ENCODE data around the gene TNFRSF11A. TPM values are rescaled to one million over a fixed set of nuclear protein-coding genes. Genes with fewer than 3 reads are reported as not detected.

TNFRSF11A gene
- total RNA-seq, 1 donor from 2014 or later = 22.9 TPM

DNA sequence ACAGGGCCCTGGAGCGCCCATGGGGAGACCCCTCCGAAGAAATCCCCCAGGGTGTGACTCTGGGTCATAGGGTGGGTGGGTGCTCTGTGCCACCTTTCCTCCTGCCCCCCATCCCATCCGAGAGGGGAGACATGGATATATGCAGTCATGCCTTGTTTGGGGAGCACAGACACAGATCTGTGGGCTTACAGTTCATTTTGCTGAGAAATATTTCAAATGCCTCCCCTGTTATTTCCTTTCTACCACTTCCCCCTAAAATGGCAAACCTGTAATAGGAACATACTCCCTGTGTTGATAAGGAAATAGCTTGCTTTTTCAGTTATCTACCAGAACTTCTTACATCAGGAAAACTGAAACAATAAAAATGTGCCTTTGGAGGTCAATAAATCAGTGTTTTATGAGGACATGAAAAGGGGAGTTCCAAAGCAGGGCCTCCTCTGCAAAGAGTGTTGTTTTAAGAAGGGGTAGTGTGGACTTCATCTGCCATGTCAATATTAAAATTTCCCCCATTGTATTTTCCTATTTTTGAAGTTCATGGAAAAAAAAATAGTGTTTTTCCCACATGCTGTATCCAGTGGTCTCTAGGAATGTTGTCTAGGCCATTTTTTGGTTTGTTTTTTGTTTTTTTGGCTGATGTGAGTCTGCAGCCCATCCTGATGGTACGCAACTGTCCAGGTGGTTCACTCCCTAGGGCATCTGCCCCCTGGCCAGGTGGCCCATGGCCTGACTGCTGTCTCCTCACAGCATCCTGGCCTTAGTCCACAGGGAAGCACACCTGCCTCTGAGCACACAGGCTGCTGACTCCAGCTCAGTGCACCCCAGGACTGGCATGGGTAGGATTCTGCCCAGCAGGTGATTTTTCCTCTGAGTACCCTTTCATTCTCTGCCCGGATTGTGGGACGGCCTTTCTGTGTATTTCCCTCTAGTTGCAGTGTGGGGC lies 3.7 kb downstream of the TNFRSF11A start:
- H3K27ac Mint-ChIP-seq = peak overlapping the region; percentile 76
- no peak for DNase-seq (ENCODE audit: low spot score)
- H3K4me1 Mint-ChIP-seq (ENCODE audit: low read depth) = peaks cover 79% of the 10 kb centered on the region
- peak overlapping the region; percentile 74 for H3K4me3 Mint-ChIP-seq
- H3K36me3 Mint-ChIP-seq (ENCODE audit: low read depth) = peaks cover 19% of the 10 kb centered on the region
- intact Hi-C loops (cut with micrococcal nuclease) = loop anchor here (1.0 to 5.0 kb wide), 3 partner anchors 10 to 388 kb away; partner anchors contain the start of gene PHLPP1
- no peaks in the 10 kb centered on the region for H3K9me3 Mint-ChIP-seq
- H3K27me3 Mint-ChIP-seq (ENCODE audit: insufficient read depth) = peaks cover 11% of the 10 kb centered on the region

DNA sequence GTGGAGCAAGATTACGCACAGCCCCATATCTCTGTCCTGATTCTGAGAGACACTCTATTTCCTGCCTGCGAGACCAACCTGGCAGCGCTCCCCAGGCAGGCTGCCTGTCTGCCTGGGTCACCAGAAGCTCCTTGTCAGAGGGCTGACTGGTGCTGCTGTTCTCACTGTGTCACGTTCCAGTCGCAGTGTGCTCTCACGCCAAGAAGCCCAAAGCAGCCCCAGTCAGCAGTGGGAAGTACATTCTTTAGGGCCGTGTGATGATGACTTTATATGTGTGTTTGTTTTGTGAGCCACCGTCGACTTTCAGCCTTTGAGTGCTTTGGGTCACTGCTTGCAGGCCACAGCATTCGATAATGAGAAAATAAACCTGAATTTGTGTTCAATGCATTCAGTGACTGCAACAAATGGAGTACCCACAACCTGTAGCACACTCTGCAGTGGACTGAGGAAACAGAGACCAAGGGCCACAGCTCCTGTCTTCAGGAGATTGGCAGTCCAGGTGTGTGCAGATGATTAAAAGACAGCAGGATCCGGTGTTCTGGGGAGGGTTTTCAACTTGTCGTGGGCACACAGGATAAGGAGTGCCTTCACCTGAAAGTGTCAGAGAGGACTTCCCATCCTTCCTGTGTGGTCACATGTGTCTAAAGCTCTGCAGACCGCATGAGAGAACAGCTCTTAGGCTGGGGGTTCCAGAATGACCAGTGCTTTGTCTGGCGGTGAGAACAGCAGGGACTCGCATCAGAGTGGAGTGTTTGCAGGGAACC lies 4.8 kb downstream of the TNFRSF11A start:
- H3K27ac Mint-ChIP-seq = peak overlapping the region; percentile 76
- peaks cover 23% of the 10 kb centered on the region for H3K36me3 Mint-ChIP-seq (ENCODE audit: low read depth)

DNA sequence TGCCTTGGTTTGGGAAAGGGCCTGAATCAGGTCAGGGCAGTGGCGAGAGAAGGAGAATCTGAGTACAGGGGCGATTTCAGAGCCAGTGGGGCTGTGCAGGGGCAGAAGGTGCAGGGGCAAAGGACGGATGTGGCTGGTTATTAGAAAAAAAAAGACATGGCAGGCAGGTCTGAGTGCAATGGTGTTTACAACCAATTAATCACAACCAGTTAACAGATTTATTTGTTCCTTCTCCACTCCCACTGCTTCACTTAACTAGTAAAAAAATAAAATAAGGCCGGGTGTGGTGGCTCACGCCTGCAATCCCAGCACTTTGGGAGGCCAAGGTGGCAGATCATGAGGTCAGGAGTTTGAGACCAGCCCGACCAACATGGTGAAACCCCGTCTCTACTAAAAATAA lies 5.5 kb downstream of the TNFRSF11A start:
- Mint-ChIP-seq H3K36me3 (ENCODE audit: low read depth) (peaks cover 23% of the 10 kb centered on the region), H3K4me3 (no peak overlapping the region), H3K27me3 (ENCODE audit: insufficient read depth) (peaks cover 3% of the 10 kb centered on the region), H3K27ac (no peak overlapping the region), H3K4me1 (ENCODE audit: low read depth) (peaks cover 70% of the 10 kb centered on the region), H3K9me3 (no peaks in the 10 kb centered on the region)
- intact Hi-C loops (cut with micrococcal nuclease) = no loop called here
- DNase-seq (ENCODE audit: low spot score) = no peak

More for the DNA sequence above, 4.8 kb downstream of the TNFRSF11A start:
- Mint-ChIP-seq H3K27me3 (ENCODE audit: insufficient read depth) (peaks cover 3% of the 10 kb centered on the region), H3K4me3 (peak overlapping the region; percentile 74), H3K4me1 (ENCODE audit: low read depth) (peaks cover 70% of the 10 kb centered on the region), H3K9me3 (no peaks in the 10 kb centered on the region)
- no peak for DNase-seq (ENCODE audit: low spot score)
- intact Hi-C loops (cut with micrococcal nuclease) = loop anchor here (1.0 to 5.0 kb wide), 3 partner anchors 9 to 387 kb away; partner anchors contain the start of gene PHLPP1

DNA sequence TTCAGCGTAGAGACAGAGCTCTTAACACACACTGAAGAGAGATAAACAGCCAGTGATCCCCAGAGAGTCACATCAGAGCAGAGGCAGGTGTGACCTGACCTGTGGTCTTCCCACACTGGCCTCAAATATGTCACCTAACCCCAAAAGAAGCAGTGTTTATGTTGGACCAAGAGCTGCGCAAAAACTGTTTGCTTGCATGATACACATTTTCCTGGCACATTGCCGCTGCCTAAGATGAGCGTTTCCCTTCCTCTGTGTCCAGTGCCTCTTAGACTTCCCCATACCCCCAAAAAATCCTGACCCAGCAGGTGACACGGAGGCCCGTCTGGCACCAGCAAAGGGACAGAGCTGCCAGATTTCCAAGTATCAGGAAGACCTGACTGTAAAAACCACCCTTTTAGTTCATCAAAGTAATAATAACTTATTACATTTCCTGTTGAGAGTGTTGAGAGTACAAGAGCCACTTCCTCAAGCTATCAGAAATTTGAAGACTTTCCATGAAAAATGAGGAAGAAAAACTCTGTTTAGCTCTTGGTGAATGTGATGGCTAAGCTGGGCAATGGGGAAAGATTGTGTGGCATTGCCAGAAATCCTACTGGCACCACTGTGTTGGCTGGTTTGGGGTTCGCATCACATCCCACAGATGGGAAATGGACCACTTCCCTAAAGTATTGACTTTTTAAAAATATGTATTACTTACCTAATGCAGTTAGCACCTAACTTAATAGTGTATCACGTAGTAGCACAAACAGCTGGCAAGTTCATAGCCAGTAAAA lies 6.7 kb downstream of the TNFRSF11A start:
- Mint-ChIP-seq H3K27ac (peak overlapping the region; percentile 49), H3K9me3 (no peaks in the 10 kb centered on the region), H3K4me3 (no peak overlapping the region), H3K36me3 (ENCODE audit: low read depth) (peaks cover 20% of the 10 kb centered on the region), H3K27me3 (ENCODE audit: insufficient read depth) (no peaks in the 10 kb centered on the region), H3K4me1 (ENCODE audit: low read depth) (peaks cover 59% of the 10 kb centered on the region)
- intact Hi-C loops (cut with micrococcal nuclease) = no loop called here
- DNase-seq (ENCODE audit: low spot score) = no peak

DNA sequence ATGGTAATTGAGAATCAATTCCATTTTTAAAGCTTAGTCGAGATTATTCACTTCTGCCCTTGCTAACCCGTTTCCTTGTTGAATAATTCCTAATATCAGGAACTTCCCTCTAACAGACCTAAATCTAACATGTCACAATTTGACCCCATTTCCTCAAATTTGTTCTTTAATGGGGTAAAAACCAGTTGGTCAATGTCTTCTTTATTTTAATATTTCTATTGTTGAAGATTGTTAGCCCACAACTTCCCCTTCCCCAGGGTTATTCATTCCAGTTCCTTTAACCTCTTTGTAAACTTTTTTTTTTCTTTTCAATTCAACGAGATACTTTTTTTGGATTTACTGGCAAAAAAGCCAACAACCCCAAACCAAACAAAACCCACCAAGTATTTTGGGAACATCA lies 7.3 kb downstream of the TNFRSF11A start:
- no peak for DNase-seq (ENCODE audit: low spot score)
- intact Hi-C loops (cut with micrococcal nuclease) = no loop called here
- H3K27ac Mint-ChIP-seq = no peak overlapping the region
- H3K9me3 Mint-ChIP-seq = no peaks in the 10 kb centered on the region
- peaks cover 20% of the 10 kb centered on the region for H3K36me3 Mint-ChIP-seq (ENCODE audit: low read depth)
- H3K27me3 Mint-ChIP-seq (ENCODE audit: insufficient read depth) = no peaks in the 10 kb centered on the region
- H3K4me3 Mint-ChIP-seq = no peak overlapping the region
- H3K4me1 Mint-ChIP-seq (ENCODE audit: low read depth) = peaks cover 54% of the 10 kb centered on the region

DNA sequence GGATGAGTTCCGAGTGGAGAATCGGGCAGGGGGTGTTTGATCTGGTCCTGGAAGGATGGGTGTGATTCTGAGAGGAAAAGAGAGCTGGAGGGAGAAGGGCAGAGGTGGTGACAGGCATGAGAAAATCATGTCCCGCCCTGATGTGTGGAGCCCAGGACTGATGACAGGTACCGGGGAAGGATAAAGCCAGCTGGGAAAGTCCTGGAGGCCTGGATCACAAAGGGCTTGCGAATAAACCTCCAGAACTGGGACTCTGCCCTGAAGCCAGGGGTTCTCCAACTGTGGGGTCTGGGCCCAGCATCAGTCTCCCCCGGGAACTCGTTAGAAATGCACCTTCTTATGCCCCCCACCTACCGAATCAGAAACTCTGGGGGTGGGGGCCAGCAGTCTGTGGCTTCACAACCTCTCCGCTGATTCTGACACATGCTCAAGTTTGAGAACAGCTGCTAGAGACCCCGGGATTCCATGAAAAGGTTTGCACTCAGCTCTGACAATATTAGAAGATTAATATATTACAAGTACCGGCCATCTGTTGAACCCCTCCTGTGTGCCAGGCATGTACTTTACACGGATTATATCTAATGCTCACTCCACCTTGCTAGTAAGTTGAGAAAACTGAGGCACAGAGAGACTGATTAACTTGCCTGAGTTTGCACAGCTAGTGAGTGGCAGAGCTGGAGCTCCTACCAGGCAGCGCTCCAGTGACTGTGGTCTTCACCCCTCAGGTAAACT lies 8.0 kb downstream of the TNFRSF11A start:
- intact Hi-C loops (cut with micrococcal nuclease) = no loop called here
- Mint-ChIP-seq H3K9me3 (no peaks in the 10 kb centered on the region), H3K4me1 (ENCODE audit: low read depth) (peaks cover 54% of the 10 kb centered on the region), H3K36me3 (ENCODE audit: low read depth) (peaks cover 20% of the 10 kb centered on the region), H3K27me3 (ENCODE audit: insufficient read depth) (no peaks in the 10 kb centered on the region), H3K27ac (peak overlapping the region; percentile 16), H3K4me3 (no peak overlapping the region)
- no peak for DNase-seq (ENCODE audit: low spot score)

DNA sequence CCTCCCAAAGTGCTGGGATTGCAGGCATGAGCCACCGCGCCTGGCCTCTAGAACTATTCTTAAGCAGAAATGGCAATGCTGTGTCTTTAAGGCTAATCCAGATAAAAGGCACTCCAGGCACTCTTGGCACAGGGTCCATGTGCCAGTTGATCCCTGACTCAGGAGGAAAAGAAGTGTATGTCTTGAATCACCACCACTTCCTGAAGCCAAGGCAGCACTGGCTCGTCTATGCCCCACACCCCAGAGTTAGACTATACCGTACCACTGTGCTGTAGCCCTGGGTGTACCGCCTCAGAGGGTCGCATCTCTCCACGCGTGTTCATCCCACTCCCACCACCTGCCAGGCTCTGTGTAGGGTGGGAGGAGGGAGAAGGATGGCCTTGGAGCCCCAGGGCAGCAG lies 9.0 kb downstream of the TNFRSF11A start:
- DNase-seq (ENCODE audit: low spot score) = no peak
- H3K27me3 Mint-ChIP-seq (ENCODE audit: insufficient read depth) = no peaks in the 10 kb centered on the region
- intact Hi-C loops (cut with micrococcal nuclease) = no loop called here

DNA sequence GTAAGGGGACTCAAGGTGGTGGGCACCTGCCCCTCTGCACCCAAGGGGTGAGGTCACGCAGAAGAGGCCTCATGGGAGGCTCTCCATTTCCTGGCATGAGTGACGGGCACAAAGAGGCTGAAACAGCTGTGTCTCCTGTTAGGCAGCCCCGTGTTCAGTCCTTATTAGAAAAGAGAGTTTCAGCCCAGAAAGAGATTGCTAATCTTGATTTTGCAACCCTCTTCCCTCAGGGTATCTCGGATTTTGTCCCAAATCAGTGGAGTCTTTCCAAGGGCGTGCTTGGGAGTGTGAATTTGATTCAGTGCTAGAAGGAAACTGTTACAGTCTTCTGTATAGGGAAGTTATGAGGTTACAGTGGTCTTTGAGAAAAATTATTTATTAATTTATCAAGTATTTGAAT lies 10.4 kb downstream of the TNFRSF11A start:
- peaks cover 49% of the 10 kb centered on the region for H3K4me1 Mint-ChIP-seq (ENCODE audit: low read depth)
- no peaks in the 10 kb centered on the region for H3K27me3 Mint-ChIP-seq (ENCODE audit: insufficient read depth)
- H3K9me3 Mint-ChIP-seq = no peaks in the 10 kb centered on the region
- no peak for DNase-seq (ENCODE audit: low spot score)
- H3K4me3 Mint-ChIP-seq = no peak overlapping the region
- intact Hi-C loops (cut with micrococcal nuclease) = no loop called here
- no peak overlapping the region for H3K27ac Mint-ChIP-seq
- peaks cover 27% of the 10 kb centered on the region for H3K36me3 Mint-ChIP-seq (ENCODE audit: low read depth)

More for the DNA sequence above, 9.0 kb downstream of the TNFRSF11A start:
- Mint-ChIP-seq H3K4me1 (ENCODE audit: low read depth) (peaks cover 54% of the 10 kb centered on the region), H3K9me3 (no peaks in the 10 kb centered on the region), H3K4me3 (no peak overlapping the region), H3K27ac (no peak overlapping the region), H3K36me3 (ENCODE audit: low read depth) (peaks cover 20% of the 10 kb centered on the region)

DNA sequence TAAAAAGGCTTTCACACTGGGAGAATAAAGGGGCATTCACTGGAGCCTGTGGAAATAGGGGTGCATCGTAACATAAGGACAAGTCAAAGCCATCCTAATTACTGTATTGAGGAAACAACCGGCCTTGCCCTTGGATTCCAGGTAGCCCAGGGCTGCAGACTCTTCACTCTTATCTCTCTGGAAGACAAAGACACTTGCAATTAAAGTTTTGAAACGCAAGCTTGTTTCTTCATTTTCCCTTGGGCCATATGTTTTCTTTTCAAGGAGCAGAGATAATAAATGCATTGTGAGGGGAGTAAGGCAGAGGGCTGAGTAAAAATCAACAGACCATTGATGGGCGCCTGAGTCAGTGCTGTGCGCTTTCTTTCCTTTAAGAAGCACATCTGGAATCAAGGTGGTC lies 11.5 kb downstream of the TNFRSF11A start:
- Mint-ChIP-seq H3K9me3 (no peaks in the 10 kb centered on the region), H3K27ac (no peak overlapping the region), H3K36me3 (ENCODE audit: low read depth) (peaks cover 26% of the 10 kb centered on the region), H3K27me3 (ENCODE audit: insufficient read depth) (no peaks in the 10 kb centered on the region), H3K4me3 (no peak overlapping the region), H3K4me1 (ENCODE audit: low read depth) (peaks cover 41% of the 10 kb centered on the region)
- no peak for DNase-seq (ENCODE audit: low spot score)
- intact Hi-C loops (cut with micrococcal nuclease) = no loop called here

DNA sequence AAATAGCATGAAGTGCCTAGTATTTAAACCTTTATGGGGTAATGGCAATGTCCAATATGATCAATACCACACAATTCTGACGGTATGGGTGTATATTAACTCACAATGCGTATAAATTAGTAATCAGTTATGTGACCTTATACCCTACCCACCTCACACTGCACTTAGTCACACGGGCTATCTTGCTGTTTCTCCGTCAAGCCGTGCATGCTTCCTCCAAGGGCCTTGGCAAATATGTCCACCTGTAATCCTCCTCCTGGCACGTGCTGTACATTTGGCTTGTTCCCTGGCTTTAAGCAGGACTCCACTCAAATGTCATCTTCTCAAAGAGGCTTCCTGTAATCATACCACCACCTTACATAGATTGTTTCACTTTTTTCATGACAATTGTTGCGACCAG lies 12.2 kb downstream of the TNFRSF11A start:
- Mint-ChIP-seq H3K4me3 (no peak overlapping the region), H3K9me3 (no peaks in the 10 kb centered on the region), H3K27me3 (ENCODE audit: insufficient read depth) (no peaks in the 10 kb centered on the region), H3K36me3 (ENCODE audit: low read depth) (peaks cover 24% of the 10 kb centered on the region), H3K27ac (no peak overlapping the region), H3K4me1 (ENCODE audit: low read depth) (peaks cover 34% of the 10 kb centered on the region)
- intact Hi-C loops (cut with micrococcal nuclease) = no loop called here
- no peak for DNase-seq (ENCODE audit: low spot score)

DNA sequence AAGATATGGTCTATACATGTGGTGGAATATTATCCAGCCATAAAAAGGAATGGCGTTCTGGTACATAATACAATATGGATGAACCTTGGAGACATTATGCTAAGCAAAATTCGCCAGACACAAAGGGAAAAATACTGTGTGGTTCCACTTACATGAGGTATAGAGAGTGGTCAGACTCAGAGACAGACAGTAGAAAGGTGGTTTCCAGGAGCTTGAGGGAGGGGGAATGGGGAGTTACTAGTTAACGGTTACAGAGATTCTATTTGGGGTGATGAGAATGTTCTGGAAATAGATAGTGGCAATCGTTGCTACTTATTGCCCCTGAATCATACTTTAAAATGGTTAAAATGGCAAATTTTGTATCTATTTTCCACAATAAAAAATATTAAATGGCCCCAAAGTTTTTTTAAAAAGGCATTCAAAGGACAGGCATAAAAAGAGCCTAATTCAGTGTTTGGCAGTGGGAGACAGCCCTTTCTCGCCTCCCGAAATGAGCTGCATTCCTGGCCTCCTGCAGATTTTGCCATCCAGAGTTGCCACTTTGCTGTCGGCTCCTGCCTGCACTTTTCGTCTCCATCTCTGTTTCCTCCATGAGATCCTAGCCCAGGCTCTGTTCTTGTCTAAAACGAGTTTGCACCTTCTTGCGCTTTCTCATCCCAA lies 13.5 kb downstream of the TNFRSF11A start:
- H3K27ac Mint-ChIP-seq = peak overlapping the region; percentile 89
- intact Hi-C loops (cut with micrococcal nuclease) = loop anchor here (1.0 to 2.0 kb wide), 3 partner anchors 9 to 26 kb away; partner anchors contain the start of gene TNFRSF11A
- no peaks in the 10 kb centered on the region for H3K9me3 Mint-ChIP-seq
- peak overlapping the region; percentile 23 for H3K4me3 Mint-ChIP-seq
- H3K4me1 Mint-ChIP-seq (ENCODE audit: low read depth) = peaks cover 40% of the 10 kb centered on the region
- H3K27me3 Mint-ChIP-seq (ENCODE audit: insufficient read depth) = no peaks in the 10 kb centered on the region
- no peak for DNase-seq (ENCODE audit: low spot score)
- H3K36me3 Mint-ChIP-seq (ENCODE audit: low read depth) = peaks cover 20% of the 10 kb centered on the region
